HG02973 (cell line): ENCODE measurements around the gene NDFIP2.
"Not testable (repeated sequence)": the region's sequence is repeated elsewhere in the genome, so short reads cannot be mapped to it uniquely, and the experiment has no call there.

Source experiments
- ATAC-seq: cut with Tn5 transposase; IDR thresholded peaks from one replicate; pipeline ENCODE4 v1.9.1; 2021; ENCODE audit warnings: moderate library complexity; ENCODE audit not compliant: unreplicated experiment

Gene NDFIP2

DNA sequence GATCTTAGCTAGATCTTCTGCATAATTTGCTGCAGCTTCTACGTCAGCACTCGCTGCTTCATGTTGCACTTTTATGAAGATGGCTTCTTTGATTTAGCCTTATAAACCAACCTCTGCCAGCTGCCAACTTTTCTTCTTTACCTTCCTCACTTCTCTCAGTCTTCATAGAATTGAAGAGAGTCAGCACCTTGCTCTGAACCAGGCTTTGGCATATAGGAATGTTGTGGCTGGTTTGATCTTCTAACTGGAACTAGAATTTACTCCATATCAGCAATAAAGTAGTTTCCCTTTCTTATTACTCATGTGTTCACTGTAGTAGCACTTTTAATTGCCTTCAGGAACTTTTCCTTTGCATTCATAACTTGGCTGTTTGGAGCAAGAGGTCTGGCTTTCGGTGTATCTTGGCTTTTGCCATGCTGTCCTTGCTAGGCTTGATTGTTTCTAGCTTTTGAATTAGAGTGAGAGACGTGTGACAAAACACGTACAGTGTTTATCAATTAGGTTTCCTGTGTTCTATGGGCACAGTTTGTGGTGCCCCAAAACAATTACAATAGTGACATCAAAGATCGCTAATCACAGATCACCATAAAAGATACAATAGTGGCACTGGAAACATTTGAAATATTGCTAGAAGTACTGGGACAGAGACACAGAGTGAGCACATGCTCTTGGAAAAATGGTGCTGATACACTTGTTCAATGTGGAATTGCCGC is 50.7 kb downstream of the NDFIP2 start:
- no peak for ATAC-seq

DNA sequence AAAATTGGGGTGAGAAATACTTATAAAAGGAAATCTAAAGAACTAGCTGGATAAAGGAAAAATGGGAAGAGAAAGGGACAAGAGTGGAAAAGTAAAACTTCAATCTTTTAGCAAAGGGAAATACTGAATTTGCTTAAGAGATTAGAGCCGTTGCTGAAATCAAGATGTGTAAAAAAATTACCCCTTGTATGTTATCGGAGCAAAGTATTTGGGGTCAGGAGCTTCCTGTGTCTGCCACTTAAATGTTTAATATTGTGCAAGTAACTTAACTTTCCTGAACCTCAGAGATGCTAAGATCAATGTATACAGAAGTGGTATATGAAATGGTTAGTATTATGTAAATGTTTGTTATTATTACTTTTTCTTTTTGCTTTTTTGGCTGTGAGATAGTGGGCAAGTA is 51.6 kb downstream of the NDFIP2 start:
- ATAC-seq = no peak

DNA sequence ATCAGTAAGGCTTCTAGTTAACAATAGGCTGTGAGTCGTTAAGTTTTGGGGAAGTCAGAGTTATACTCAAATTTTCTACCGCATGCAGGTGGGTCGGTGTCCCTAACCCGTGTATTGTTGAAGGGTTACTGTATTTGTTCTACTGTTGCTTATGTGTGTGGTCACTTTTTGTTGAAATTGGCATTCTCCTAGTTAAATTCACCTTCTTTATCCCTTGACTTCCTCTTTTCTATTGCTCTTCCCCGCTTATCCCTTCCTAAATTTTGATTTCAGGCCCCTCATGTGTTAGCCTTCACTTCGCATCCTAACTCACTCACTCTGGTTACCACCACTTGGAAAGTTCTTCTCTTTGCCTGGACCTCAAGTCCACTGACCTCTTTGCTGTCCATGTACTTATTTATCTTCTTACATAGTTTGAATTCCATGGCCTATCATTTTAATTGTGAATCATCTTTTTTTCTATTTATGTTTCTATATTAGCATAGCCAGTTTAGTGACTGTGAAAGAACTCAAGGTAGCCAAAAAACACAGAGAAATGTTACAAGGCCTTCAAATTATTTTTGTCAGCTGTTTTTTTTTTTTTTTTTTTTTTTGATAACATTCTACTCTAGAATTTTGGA is 52.9 kb downstream of the NDFIP2 start:
- no peak for ATAC-seq

DNA sequence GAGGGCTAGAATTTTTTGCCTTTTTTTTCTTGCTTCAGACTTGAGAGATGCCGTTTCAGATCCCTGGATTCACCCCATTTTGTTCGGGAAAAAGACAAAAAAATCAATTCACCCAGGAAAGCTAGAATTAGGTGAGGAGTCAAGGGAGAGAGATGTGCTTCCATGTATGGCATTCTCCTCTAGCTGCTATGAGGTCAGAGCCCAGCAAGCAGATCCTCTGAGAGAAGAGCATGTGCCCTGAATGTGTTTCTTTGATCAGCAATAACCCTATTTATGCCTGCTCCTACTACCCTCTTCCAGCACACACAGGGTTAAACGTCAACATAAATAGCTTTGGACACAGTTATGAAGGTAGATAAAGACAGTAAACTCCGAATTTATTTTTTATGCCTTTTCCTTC is 53.6 kb downstream of the NDFIP2 start:
- ATAC-seq = no peak

DNA sequence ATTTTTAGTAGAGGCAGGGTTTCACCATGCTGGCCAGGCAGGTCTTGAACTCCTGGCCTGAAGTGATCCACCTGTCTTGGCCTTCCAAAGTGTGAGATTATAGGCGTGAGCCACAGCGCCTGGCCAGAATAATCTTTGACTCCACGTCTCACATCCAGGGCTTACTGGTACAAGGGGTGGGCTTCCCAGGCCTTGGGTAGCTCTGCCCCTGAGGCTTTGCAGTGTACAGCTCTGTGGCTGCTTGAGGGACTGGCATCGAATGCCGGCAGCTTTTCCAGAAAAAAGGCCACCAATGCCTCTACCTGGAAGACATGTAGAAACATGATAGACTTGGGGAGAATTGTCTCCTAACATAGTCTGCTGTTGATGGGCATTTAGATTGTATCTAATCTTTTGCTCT is 57.8 kb downstream of the NDFIP2 start:
- no peak for ATAC-seq

DNA sequence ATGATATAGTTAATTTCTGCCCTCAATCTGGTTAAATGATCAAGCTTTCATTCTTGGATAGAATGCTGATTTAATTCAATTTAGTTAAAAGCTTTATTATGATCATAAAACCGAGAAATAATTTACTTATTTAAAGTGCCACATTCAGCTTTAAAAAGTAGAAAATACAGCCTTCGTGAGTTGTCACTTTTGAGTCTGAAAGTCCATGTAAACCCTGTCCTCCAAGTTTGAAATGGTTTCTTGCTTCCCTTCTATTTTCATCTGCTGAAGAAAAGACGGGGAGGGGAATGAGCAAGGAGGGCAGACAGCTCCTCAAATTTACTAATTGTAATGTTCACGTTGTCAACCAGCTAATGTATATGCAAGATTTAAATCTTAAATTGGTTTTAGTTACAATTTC is 59.5 kb downstream of the NDFIP2 start:
- no peak for ATAC-seq

DNA sequence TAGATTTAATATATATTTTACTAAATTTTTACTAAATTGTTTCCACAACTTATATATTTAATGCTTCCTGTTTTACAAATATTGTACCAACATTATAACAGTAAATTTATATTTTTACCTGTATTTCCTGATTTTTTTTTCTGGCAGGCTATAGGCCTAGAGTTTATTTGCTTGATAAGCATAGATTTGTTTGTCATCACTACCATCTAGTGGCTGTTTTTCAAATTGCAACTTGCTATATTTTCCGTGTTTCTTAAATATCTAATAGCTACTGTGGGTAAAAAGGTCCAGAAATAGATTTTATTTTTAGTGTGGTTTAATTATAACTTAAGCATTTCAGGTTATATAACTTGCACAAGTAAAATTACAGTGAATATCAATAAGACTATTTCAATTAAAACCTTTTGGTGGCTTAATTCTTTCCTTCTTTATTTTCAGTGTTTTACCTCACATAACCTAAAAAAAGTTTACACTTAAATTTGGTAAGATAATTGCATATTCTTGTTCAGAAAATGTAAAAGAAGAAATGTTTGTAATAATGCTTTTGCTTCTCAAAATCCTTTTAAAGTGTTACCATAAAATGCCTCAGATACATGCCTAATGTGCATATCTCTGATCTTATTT is 60.6 kb downstream of the NDFIP2 start:
- ATAC-seq = peak; percentile 65

DNA sequence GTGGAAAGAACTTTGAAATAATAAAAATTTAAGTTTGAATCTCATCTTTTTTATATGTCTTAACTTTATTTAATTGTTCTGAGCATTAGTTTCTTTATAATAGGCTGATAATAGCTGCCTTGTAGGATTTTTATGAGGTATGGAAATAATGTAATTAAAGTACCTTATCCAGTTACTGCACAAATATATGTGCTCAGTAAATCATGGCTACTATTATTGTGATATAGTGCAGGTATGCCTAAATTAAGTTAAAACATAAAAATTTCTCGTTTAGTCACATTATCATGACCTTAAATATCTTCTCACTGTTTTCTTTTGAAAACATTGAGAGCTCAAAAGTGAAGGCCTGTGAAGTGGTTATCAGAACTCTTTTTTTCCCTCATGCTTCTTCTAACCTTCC is 62.9 kb downstream of the NDFIP2 start:
- ATAC-seq = no peak

DNA sequence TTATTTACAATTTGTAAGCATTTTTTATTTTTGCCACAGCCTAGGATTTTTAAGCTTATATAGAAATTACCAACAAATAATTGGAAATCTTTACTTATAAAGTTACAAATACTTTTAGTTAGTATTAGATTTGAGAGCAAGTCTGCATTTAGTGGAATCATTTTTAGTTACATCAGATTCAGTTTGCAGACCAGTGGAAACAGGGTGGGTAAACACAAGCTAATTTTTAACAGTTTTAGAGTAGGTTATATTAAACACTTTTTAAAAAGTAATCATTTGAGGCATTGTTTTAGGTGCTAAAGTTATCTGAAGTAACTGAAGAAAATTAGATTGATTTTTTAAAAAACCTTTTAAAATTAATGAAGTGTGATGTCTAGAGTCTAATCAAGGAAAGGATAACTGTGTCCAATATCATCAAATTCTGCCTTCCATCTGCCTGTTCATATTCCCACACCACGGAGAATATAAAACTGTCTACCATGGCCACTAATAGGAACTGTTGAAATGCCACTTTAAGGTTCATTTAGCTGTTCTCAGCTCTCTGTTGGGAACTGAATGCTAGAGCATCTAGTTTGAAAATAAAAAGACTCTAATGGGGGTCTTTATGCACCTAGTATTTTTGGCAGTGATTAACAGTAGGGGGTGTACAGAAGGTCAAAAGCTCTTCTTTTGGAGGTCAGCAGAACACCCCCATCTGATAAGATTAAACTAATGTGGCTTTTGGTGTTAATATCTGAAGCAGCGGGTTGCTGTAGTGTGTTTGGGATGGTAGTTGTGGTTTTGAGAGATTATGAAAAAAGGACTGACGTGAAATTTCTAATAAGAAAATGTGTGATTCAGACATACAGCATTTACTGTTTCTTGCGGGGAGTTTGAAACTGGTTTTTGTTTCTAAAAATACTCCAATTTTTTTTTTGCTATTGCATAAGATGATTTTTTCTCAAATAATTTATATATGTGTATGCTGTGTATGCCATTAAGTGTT is 66.5 kb downstream of the NDFIP2 start:
- ATAC-seq = no peak

DNA sequence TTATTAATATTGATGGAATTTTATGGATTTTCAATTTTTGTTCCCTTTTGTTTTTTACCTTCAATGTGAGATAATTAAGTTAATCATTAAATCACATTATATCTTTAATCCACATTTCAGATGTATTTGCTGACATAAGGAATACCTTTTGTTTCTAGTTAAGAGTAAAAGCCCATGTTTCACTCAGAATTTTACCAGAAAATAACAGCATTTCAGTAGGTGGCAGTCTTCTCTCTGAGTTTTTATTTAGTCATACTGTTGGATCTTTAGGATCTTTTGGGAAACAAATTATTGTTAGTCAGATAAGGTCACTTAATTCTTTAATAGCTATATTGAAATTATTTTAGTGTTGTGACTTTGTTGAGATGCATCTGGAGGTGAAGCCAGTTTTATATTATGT is 67.9 kb downstream of the NDFIP2 start:
- ATAC-seq = no peak

DNA sequence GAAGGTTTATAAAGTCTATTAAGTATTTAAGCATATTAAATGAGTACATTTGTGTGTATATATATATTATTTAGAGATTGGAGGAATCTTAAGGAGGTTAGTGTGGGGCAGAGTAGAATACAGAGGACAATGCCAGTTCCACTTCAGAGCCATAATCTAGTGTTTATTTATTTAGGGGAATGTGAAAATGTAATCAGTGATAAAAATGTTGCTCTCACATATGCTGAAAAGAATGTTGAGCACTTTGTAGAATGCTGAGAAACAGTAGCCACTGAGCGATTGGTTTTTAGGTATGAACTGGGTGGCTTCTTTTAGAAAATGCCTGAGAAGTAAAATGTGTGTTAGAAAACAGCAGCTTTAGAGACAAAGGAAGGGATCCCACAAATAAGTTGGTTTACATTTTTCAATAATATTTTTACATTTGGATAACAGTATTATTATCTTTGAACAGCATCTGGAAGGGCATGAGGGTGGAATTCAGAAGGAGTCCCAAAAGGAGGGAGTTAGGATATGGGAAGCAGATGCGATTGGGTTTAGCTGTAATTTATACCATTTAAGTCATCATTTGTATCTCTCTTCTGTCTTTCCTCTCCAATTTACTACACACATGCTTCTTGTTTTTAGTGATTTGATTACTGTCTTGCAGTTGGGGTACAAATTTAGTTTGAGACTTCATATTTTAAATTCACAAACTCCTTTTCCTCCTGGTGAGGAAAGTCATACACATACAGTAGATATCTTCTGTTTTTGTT is 68.6 kb downstream of the NDFIP2 start:
- no peak for ATAC-seq

DNA sequence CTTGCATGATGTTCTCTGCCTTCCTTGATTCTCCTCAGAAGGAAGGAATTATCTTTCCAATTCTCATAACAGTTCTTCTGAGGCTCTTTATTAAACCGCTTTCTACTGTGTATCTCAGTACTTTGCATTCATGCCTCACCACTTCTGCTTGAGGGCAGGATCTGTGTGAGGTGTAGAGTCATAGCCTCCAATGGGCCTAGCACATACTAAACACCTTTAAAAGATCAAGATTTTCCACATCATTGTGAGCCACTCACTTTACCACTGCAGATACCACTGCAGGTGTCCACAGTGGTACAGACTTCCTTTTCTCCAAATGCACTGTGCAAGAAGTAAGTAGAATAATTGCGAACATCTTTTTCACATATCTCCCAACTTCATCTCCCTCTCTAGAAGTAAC is 76.7 kb downstream of the NDFIP2 start:
- no peak for ATAC-seq

DNA sequence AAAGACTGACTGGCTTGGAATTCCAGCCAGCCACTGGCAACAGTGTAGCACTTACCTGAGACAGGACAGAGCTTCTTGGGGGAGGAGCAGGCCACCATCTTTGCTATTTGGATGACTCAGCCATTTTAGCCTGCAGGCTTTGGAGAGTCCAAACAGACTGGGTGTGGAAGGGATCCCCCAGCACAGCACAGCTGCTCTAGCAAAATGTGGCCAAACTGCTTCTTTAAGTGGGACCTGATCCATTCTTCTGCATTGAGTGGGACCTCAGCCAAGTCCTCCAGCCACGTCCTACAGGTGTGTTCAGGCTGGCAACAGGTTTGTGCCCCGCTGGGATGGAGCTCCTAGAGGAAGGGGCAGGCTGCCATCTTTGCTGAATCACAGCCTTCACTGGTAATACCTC is 80.0 kb downstream of the NDFIP2 start:
- no peak for ATAC-seq

DNA sequence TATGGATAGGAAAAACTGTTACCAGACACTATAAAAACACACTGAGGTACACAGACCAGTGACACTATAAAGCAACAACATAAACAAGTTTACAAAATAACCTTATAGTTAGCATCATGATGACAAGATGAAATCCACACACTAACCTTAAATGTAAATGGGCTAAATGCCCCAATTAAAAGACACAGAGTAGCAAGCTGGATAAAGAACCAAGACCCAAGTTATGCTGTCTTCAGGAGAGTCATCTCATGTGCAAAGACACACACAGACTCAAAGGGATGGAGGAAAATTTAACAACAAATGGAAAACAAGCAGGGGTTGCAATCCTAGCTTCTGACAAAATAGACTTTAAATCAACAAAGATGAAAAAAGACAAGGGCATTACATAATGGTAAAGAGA is 81.6 kb downstream of the NDFIP2 start:
- no peak for ATAC-seq

DNA sequence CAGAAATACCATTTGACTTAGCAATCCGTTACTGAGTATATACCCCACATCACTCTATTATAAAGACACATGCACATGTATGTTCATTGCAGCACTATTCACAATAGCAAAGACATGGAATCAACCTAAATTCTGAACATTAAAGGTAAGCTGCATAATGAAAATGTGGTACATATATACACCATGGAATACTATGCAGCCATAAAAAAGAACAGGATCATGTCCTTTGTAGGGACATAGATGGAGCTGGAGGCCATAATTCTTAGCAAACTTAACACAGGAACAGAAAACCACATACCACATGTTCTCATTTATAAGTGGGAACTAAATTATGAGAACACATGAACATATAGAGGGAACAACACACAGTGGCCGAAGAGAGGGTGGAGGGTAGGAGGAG is 85.2 kb downstream of the NDFIP2 start:
- no peak for ATAC-seq

DNA sequence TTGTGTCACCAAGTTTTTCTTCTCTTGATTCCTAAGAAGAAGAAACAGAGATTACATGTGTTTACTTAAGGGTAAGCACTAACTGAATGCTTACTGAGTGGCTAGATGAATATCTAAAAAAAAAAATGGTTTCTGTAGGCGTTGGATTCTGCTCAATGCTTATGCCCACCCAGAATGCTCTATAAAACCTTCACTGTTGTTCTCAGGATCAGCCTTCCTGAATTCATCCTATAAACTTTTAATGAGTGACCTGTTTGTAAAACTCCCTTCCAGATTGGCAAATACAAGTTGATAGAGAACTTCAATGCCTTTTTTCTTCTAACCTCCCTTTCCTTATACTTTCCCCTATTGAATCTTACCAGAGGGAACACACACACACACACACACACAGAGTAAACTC is 90.2 kb downstream of the NDFIP2 start:
- no peak for ATAC-seq

DNA sequence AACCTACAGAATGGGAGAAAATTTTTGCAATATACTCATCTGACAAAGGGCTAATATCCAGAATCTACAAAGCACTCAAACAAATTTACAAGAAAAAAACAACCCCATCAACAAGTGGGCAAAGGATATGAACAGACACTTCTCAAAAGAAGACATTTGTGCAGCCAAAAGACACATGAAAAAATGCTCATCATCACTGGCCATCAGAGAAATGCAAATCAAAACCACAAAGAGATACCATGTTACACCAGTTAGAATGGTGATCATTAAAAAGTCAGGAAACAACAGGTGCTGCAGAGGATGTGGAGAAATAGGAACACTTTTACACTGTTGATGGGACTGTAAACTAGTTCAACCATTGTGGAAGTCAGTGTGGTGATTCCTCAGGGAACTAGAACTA is 92.9 kb downstream of the NDFIP2 start:
- not testable (repeated sequence) for ATAC-seq

DNA sequence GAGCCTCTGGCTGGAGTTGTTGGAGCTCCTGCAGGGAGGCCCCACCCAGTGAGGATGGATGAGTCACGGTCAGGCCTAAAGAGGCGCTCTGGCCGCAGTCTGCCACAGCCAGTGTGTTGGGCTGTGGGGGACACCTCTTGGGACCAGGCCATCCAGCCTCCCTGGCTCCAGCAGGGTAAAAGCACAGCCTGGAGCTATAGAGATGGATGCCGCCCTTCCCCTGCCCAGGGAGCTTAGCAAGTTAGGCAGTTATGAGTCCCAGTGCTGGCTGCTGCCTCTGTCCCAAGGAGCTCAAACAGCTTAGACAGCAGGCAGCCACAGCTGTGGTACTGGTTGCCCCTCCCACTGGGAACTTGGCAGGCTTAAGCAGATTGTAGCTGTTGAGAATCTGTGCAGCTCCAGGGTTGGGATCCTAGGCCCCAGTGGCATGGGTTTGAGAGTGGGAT is 100.9 kb downstream of the NDFIP2 start:
- no peak for ATAC-seq

DNA sequence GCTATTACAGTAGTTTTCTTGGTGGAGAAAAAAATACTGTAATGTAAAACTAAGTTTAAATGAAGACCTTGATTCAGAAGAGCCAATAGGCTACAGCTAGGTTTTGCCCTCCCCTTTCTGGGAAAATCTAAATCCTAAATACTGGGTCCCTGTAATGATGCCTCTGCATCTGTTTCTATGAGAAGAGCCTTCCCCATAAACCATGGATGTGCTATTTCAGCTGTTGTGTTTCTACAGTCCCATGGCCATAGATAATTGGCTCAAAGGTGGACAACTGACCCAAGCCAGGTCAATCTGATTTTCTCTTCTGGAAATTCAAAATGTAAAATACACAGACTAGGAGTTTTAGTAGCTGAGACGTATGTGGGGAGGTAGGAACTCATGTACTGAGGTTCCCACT is 101.9 kb downstream of the NDFIP2 start:
- no peak for ATAC-seq

DNA sequence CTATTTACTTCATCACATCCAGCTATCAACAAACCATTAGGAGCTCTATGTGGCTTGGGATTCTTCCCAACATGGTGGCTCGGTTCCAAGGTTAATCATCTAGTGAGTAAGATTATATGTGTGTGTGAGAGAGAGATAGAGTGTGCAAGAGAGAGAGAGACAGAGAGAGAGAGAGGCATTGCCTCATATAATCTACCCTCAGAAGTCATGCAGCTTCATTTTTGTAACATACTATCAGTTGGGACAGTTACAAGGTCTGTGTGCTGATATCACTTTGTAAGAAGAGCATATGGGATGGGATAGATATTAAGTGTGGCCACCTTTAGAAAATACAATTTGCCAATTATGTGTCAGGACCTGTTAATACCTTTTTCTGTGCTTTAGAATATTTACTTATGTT is 104.1 kb downstream of the NDFIP2 start:
- ATAC-seq = no peak
